WTC11 (cell line): ENCODE results near the gene PLEKHA6. TPM values are rescaled to one million over a fixed set of nuclear protein-coding genes. Genes with fewer than 3 reads are reported as not detected.

ENCODE experiments used
- ATAC-seq: fragments of 200-7000 bp; cut with Tn5 transposase; 2 replicates; pipeline ENCODE4 v1.10.0; 2021; ENCODE audit warnings: mild to moderate bottlenecking, moderate library complexity
- CTCF ChIA-PET: fragments of 300-600 bp; sonication (Branson Sonifier 250); formaldehyde crosslinking; loops from one replicate; lab custom pipeline; 2021; ENCODE audit warnings: antibody characterized with exemption; lab: Charles Lee
- POLR2A ChIA-PET: fragments of 350-600 bp; sonication (Branson Sonifier 250); formaldehyde crosslinking; loops from one replicate; lab custom pipeline; 2021; ENCODE audit warnings: antibody characterized with exemption; lab: Charles Lee
- DNase-seq: peaks from one replicate; pipeline ENCODE4 v3.0.0; 2021; ENCODE audit warnings: low spot score
- H3K27ac Mint-ChIP-seq: 2 replicates; pipeline ENCODE4 v1.8.0; 2021; ENCODE audit warnings: mixed read lengths
- H3K27me3 Mint-ChIP-seq: 2 replicates; pipeline ENCODE4 v1.8.0; 2021; ENCODE audit warnings: low read depth, mild to moderate bottlenecking, moderate library complexity, mixed read lengths
- H3K36me3 Mint-ChIP-seq: 2 replicates; pipeline ENCODE4 v1.8.0; 2021; ENCODE audit warnings: mixed read lengths
- H3K4me1 Mint-ChIP-seq: 2 replicates; pipeline ENCODE4 v1.8.0; 2022; ENCODE audit warnings: mixed read lengths
- H3K4me3 Mint-ChIP-seq: 2 replicates; pipeline ENCODE4 v1.8.0; 2021; ENCODE audit warnings: mild to moderate bottlenecking, moderate library complexity, mixed read lengths
- H3K9me3 Mint-ChIP-seq: 2 replicates; pipeline ENCODE4 v1.8.0; 2021; ENCODE audit warnings: mixed read lengths
- ATF1 ChIP-seq: sonication (generic); formaldehyde crosslinking; IDR thresholded peaks from 2 replicates; pipeline ENCODE4 v1.8.1; 2023; ENCODE audit warnings: mild to moderate bottlenecking, moderate library complexity, missing genetic modification reagents
- E2F4 ChIP-seq: sonication (generic); formaldehyde crosslinking; IDR thresholded peaks from 2 replicates; pipeline ENCODE4 v1.8.1; 2022; ENCODE audit warnings: low read depth, mild to moderate bottlenecking, moderate library complexity, missing genetic modification reagents, borderline replicate concordance
- FOXK1 ChIP-seq: sonication (generic); formaldehyde crosslinking; IDR thresholded peaks from 2 replicates; pipeline ENCODE4 v1.8.0; 2022; ENCODE audit warnings: mild to moderate bottlenecking, moderate library complexity, missing genetic modification reagents
- NR1H2 ChIP-seq: sonication (generic); formaldehyde crosslinking; IDR thresholded peaks from 2 replicates; pipeline ENCODE4 v1.9.0; 2021; ENCODE audit warnings: mild to moderate bottlenecking, moderate library complexity, missing genetic modification reagents
- NR2C2 ChIP-seq: sonication (generic); formaldehyde crosslinking; IDR thresholded peaks from 2 replicates; pipeline ENCODE4 v1.8.0; 2022; ENCODE audit warnings: mild to moderate bottlenecking, missing genetic modification reagents
- PRRX2 ChIP-seq: fragments of 250-450 bp; sonication (Bioruptor Pico); IDR thresholded peaks from 2 replicates; pipeline ENCODE4 v1.8.0; 2021; ENCODE audit warnings: mild to moderate bottlenecking
- SP1 ChIP-seq: sonication (generic); formaldehyde crosslinking; conservative IDR thresholded peaks from 2 replicates; pipeline ENCODE4 v1.8.1; 2022; ENCODE audit warnings: missing genetic modification reagents
- STAT6 ChIP-seq: sonication (generic); formaldehyde crosslinking; conservative IDR thresholded peaks from 2 replicates; pipeline ENCODE4 v1.8.1; 2023; ENCODE audit warnings: mild to moderate bottlenecking, low read depth, missing genetic modification reagents, moderate library complexity
- TCF7 ChIP-seq: sonication (generic); formaldehyde crosslinking; IDR thresholded peaks from 2 replicates; pipeline ENCODE4 v1.8.0; 2022; ENCODE audit warnings: mild to moderate bottlenecking, low read depth, missing genetic modification reagents, moderate library complexity
- ZNF425 ChIP-seq: fragments of 250-450 bp; sonication (Bioruptor Pico); conservative IDR thresholded peaks from 2 replicates; pipeline ENCODE4 v1.9.0; 2021; ENCODE audit warnings: mild to moderate bottlenecking
- total RNA-seq: library from RNA; stranded (reverse); gene quantifications from 3 replicates; pipeline ENCODE4 v1.2.3, GENCODE V29; 2021
- TF ChIP-seq, protein P1 (sequence below): sonication (generic); formaldehyde crosslinking; IDR thresholded peaks from 2 replicates; pipeline ENCODE4 v1.8.0; 2022; ENCODE audit warnings: mild to moderate bottlenecking, missing genetic modification reagents
- TF ChIP-seq, protein P2 (sequence below): sonication (generic); formaldehyde crosslinking; IDR thresholded peaks from 2 replicates; pipeline ENCODE4 v1.8.0; 2023; ENCODE audit warnings: mild to moderate bottlenecking, missing genetic modification reagents

PLEKHA6 gene
- total RNA-seq, 1 experiment from 2014 or later = 11.6 TPM

- no peak for TF ChIP-seq TCF7
- no peak for TF ChIP-seq SP1 (CRISPR knock-in tag)
- TF ChIP-seq NR2C2 (CRISPR knock-in tag) = no peak
- no peak for TF ChIP-seq ZNF425 (CRISPR knock-in tag)
- no peak for TF ChIP-seq ATF1 (CRISPR knock-in tag)
- TF ChIP-seq STAT6 (CRISPR knock-in tag) = no peak
- TF ChIP-seq, all 79 proteins: peak for 0
Observed at GRCh38 chr1:204354579-204354978, 5.2 kb downstream of the PLEKHA6 start (continued).

DNA sequence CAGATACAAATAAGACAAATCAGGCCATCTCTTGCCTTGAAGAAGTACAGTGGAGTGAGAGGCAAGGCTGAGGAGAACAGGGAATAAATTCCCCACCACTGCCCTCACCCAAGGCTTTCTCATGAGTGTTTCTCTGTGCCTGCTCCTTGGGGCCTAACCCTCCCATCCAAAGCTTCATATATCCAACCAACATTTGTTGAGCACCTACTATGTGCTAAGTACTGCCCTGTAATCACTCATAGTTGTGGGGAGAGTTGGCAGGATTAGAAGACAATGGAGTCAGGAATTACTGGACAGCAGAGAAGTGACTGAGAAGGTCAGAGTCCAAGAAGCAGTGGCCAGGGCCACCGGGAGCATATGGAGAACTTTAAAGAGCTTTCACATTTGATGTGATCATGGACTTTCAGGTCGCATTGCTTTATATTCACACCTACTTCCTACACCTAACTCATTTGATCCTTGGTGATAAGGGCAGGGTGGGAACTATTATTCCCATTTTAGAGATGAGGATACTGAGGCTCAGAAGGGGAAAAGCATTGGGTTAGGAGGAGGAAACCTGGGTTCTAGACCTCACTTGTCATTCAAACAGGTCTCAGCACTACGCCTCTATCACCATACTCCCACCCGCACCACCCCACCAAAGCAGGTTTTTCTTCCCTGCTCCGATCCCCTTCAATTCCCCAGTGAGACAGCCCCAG lies 6.4 kb downstream of the PLEKHA6 start:
- H3K9me3 Mint-ChIP-seq = no peaks in the 10 kb centered on the region

More for the DNA sequence above, 6.4 kb downstream of the PLEKHA6 start:
- ATAC-seq (no peak), DNase-seq (no peak)
- TF ChIP-seq TCF7 (no peak), SP1 (CRISPR knock-in tag) (no peak), PRRX2 (CRISPR knock-in tag) (no peak), FOXK1 (CRISPR knock-in tag) (no peak), NR1H2 (CRISPR knock-in tag) (no peak), E2F4 (CRISPR knock-in tag) (no peak)
- TF ChIP-seq, protein P1, sequence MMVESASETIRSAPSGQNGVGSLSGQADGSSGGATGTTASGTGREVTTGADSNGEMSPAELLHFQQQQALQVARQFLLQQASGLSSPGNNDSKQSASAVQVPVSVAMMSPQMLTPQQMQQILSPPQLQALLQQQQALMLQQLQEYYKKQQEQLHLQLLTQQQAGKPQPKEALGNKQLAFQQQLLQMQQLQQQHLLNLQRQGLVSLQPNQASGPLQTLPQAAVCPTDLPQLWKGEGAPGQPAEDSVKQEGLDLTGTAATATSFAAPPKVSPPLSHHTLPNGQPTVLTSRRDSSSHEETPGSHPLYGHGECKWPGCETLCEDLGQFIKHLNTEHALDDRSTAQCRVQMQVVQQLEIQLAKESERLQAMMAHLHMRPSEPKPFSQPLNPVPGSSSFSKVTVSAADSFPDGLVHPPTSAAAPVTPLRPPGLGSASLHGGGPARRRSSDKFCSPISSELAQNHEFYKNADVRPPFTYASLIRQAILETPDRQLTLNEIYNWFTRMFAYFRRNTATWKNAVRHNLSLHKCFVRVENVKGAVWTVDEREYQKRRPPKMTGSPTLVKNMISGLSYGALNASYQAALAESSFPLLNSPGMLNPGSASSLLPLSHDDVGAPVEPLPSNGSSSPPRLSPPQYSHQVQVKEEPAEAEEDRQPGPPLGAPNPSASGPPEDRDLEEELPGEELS = no peak
- TF ChIP-seq, protein P2, sequence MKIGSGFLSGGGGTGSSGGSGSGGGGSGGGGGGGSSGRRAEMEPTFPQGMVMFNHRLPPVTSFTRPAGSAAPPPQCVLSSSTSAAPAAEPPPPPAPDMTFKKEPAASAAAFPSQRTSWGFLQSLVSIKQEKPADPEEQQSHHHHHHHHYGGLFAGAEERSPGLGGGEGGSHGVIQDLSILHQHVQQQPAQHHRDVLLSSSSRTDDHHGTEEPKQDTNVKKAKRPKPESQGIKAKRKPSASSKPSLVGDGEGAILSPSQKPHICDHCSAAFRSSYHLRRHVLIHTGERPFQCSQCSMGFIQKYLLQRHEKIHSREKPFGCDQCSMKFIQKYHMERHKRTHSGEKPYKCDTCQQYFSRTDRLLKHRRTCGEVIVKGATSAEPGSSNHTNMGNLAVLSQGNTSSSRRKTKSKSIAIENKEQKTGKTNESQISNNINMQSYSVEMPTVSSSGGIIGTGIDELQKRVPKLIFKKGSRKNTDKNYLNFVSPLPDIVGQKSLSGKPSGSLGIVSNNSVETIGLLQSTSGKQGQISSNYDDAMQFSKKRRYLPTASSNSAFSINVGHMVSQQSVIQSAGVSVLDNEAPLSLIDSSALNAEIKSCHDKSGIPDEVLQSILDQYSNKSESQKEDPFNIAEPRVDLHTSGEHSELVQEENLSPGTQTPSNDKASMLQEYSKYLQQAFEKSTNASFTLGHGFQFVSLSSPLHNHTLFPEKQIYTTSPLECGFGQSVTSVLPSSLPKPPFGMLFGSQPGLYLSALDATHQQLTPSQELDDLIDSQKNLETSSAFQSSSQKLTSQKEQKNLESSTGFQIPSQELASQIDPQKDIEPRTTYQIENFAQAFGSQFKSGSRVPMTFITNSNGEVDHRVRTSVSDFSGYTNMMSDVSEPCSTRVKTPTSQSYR (CRISPR knock-in tag) = no peak
- ChIA-PET CTCF (interaction anchor here (1.6 kb wide), 1 partner anchor 71 kb away, joined by 4 read pairs; no protein-coding TSS in a partner anchor), POLR2A (no interaction called here)
- H3K27me3 Mint-ChIP-seq = no peaks in the 10 kb centered on the region
- H3K4me3 Mint-ChIP-seq = no peak overlapping the region
- peaks cover 37% of the 10 kb centered on the region for H3K4me1 Mint-ChIP-seq
- no peak overlapping the region for H3K27ac Mint-ChIP-seq
- no peaks in the 10 kb centered on the region for H3K36me3 Mint-ChIP-seq
